ENCODE data around the gene ZDHHC8.
A peak's percentile ranks its signal among the peaks of the same experiment; 100 is the strongest.

Gene ZDHHC8

DNA sequence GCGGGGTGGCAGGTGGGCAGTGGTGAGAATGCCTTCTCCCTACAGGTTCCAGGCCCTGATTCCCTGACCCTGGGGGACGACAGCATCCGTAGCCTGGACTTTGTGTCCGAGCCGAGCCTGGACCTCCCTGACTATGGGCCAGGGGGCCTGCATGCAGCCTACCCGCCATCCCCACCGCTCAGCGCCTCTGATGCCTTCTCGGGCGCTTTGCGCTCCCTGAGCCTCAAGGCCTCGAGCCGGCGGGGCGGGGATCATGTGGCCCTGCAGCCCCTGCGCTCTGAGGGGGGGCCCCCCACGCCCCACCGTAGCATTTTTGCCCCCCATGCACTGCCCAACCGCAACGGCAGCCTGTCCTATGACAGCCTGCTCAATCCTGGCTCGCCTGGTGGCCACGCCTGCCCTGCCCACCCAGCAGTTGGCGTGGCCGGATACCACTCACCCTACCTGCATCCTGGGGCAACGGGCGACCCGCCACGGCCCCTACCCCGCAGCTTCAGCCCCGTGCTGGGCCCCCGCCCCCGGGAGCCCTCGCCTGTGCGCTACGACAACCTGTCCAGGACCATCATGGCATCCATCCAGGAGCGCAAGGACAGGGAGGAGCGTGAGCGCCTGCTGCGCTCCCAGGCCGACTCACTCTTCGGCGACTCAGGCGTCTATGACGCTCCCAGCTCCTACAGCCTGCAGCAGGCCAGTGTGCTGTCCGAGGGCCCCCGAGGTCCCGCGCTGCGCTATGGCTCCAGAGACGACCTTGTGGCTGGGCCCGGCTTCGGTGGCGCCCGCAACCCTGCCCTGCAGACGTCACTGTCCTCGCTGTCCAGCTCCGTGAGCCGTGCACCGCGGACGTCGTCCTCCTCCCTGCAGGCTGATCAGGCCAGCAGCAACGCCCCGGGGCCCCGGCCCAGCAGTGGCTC is 11.4 kb downstream of the ZDHHC8 start:
- DNase-seq (ENCODE audit: low read depth in 1 of 2, low spot score in 1 of 2) = no peak

- DNase-seq (ENCODE audit: low read depth in 1 of 2, low spot score in 1 of 2) = no peak
These were observed 12.5 kb downstream of the ZDHHC8 start for GRCh38 chr22:20143883-20144665.

- no peak for DNase-seq (ENCODE audit: low read depth in 1 of 2, low spot score in 1 of 2)
These were observed 13.7 kb downstream of the ZDHHC8 start for GRCh38 chr22:20145206-20145831.

DNA sequence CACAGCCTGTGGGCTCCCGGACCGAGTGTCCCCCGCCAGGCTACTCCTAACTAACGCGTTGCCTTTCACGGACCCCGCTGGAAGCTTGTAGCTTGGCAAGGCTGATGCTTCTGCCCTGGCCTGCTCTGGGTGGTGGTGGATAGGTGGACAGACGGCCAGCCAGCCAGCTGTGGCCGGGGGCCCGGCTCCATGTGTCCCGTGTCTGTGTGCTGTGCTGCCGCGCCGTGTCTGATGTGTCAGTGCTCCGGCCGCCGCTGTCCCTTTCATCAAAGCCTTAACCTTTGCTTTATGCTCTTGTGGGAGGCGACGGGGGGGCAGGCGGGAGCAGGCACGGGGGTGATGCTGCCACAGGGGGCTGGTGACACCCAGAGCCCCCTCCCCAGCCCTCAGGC is 14.2 kb downstream of the ZDHHC8 start:
- no peak for DNase-seq (ENCODE audit: low read depth in 1 of 2, low spot score in 1 of 2)

DNA sequence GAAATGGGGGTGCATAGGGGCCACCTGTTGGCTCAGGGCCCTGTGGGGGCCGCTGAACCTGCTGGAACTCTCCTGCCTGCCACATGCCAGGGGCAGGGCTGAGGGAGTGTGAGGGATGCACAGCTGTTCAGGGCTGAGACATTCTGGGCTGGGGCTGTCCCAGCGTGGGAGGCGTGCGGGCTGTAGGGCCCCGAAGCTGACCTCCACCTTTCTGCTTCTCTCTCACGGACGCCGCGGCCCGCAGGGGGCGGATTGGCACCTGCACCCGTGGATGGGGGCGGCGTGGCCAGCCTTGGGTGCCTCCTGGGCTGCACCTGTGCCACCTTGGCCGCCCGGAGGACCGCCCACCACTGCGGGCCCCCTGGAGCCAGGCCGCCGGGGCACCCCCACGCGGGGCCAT is 15.2 kb downstream of the ZDHHC8 start:
- DNase-seq (ENCODE audit: low read depth in 1 of 2, low spot score in 1 of 2) = no peak

GRCh38 chr22:20147237-20147988 is 15.8 kb downstream of the ZDHHC8 start:
- DNase-seq (ENCODE audit: low read depth in 1 of 2, low spot score in 1 of 2) = no peak

DNA sequence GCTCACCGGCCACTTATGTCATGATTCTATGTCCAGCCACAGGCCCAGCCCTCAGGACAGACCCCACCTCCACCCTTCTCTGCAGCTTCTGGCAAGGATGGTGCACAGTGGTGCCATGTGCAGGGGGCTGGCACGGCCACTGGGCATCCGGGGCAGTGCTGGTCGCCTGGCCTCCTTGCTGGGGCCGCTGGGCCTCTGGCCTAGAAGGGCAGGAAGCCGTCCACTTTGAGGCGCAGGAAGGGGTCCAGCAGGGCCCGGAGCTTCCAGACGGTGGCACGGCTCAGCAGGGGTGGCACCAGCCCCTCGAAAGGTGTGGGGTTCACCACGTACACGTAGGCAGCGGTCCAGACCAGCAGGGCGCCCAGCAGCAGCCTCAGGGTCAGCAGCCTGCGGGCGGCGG is 16.8 kb downstream of the ZDHHC8 start:
- no peak for DNase-seq (ENCODE audit: low read depth in 1 of 2, low spot score in 1 of 2)

DNA sequence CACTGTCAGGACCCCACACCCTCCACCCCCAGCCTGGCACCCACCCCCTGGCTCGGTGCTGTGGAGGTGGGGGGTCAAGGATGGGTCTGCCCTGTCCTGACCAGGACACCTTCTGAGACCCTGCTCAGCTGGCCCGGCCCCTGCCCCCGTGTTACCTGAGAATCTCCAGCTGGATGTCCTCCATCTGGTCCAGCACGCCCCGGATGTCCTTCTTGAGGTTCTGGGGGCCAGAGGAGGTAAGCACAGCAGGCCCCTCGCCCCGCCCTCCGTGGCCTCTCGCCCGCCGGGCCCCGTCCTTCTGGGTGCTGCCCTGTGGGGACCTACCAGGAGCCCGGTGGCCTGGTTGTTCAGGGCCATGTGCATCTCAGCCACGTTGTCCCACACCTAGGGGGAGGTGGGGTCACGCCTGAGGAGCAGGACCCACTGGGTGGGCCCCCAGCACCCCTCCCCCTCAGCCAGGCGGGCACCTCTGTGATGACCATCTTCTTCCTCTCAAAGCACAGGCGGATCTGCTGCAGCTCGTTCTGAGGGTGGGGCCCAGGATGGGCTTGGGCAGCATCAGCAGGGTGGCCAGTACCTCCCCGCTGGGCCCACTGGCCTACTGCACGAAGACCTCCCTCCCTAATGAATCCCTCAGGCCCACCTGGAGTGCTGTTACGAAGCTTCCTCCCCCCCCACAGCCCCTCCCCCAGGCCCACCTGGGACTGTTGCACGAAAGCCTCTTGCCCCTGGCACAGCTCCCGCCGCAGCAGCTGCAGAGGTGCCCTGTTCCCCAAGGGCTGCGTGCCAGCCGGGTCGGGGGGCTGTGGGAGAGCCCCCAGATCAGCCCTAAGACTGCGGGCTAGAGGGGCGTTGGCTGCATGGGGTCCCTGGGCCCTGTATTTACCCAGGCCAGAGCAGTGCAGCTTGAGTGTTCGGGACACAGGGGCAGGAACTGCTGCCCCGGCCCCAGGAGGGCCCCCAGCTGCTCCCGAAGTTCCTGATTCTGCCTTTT is 17.9 kb downstream of the ZDHHC8 start:
- DNase-seq (ENCODE audit: low read depth in 1 of 2, low spot score in 1 of 2) = no peak

- DNase-seq (ENCODE audit: low read depth in 1 of 2, low spot score in 1 of 2) = no peak
These were observed 19.0 kb downstream of the ZDHHC8 start, which contains the start of gene CCDC188 for GRCh38 chr22:20150381-20151275. Gene CCDC188 (minus strand): TSS chr22:20151055. CDS start chr22:20150986, 69 bp downstream.

DNA sequence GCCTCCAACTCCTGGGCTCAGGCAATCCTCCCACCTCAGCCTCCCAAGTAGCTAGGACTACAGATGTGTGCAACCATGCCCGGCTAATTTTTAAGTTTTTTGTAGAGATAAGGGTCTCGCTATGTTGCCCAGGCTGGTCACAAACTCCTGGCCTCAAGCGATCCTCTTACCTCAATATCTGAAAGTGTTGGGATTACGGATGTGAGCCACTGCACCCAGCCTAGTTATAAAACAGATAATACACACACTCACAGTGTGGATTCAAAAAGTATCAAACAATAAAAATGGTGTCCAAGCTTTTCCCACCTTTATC is 19.6 kb downstream of the ZDHHC8 start:
- no peak for DNase-seq (ENCODE audit: low read depth in 1 of 2, low spot score in 1 of 2)

DNA sequence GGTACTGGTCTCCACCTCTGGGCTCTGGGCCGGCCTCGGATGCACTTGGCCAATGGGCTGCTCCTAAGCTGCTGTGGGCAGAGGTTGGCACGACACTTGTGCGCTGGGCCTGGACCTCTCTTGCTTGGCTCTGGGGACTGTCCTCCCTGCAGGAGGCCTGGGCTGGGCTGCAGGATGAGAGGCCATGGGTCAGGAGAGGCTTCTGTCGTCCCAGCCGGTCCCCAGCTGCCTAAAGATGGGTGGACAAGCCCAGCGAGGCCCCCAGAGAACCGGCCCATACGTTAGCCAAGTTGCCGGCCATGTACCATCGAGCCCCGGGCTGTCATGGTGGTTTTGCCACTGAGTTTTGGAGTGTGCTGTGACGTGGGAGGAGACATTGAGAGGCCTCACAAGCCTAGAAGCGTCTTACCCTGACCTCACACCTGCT is 20.9 kb downstream of the ZDHHC8 start:
- DNase-seq (ENCODE audit: low read depth in 1 of 2, low spot score in 1 of 2) = no peak

GRCh38 chr22:20153945-20154344 is 22.3 kb downstream of the ZDHHC8 start:
- no peak for DNase-seq (ENCODE audit: low read depth in 1 of 2, low spot score in 1 of 2)

GRCh38 chr22:20154602-20155187 is 23.1 kb downstream of the ZDHHC8 start:
- no peak for DNase-seq (ENCODE audit: low read depth in 1 of 2, low spot score in 1 of 2)

- DNase-seq (ENCODE audit: low read depth in 1 of 2, low spot score in 1 of 2) = no peak
These were observed 23.9 kb downstream of the ZDHHC8 start for GRCh38 chr22:20155330-20156041.

GRCh38 chr22:20156042-20156389 is 24.4 kb downstream of the ZDHHC8 start:
- DNase-seq (ENCODE audit: low read depth in 1 of 2, low spot score in 1 of 2) = no peak

GRCh38 chr22:20156611-20157429 is 25.2 kb downstream of the ZDHHC8 start:
- peak; percentile 86 to 87 for DNase-seq (ENCODE audit: low read depth in 1 of 2, low spot score in 1 of 2)

Measured in activated CD4-positive, alpha-beta T cell treated with anti-CD3 and anti-CD28 coated beads, Interleukin-2, amount 50 U/mL, for 24 hours (primary cell).